HCT116 (cell line): ENCODE measurements around the gene PRKCZ. TPM values are rescaled to one million over a fixed set of nuclear protein-coding genes. Genes with fewer than 3 reads are reported as not detected.

Experiments used
- ATAC-seq: fragments of 200-7000 bp; cut with Tn5 transposase; 2 replicates; pipeline ENCODE4 v1.9.1; 2020; ENCODE audit warnings: mild to moderate bottlenecking, moderate library complexity
- BruUV-seq: library from RNA; stranded (reverse); fragments of 400-500 nt; replicated peaks from 2 replicates; lab custom pipeline; 2021; lab: Mats Ljungman, UMichigan
- CTCF ChIA-PET: fragments of 300-600 bp; sonication (Branson Sonifier 250); formaldehyde crosslinking; loops from one replicate; lab custom pipeline; 2021; ENCODE audit warnings: antibody characterized with exemption; lab: Charles Lee
- POLR2A ChIA-PET: fragments of 300-600, 350-600 bp; sonication (Branson Sonifier 250); formaldehyde crosslinking; loops from one replicate; lab custom pipeline; 2021; ENCODE audit warnings: antibody characterized with exemption; lab: Charles Lee
- RAD21 ChIA-PET, 2 experiments: fragments of 300-600 bp; sonication (Branson Sonifier 250); formaldehyde crosslinking; loops; one replicate each; lab custom pipeline; 2023; ENCODE audit warnings: low total read pairs in 2 of 2; ENCODE audit not compliant: uncharacterized antibody in 2 of 2, unreplicated experiment in 2 of 2, low non-redundant PET in 1 of 2; lab: Charles Lee
- DNase-seq: peaks from one replicate; pipeline ENCODE4 v3.0.0-alpha.2; 2010; ENCODE audit warnings: low read depth, low spot score
- H2AFZ ChIP-seq: fragments of 200-600 bp; shearing (Covaris generic), sonication (generic); 2 replicates; pipeline ENCODE4 v1.6.1; 2017; ENCODE audit warnings: low read depth, mixed run types, mixed read lengths, antibody characterized with exemption, low read length; ENCODE audit not compliant: poor library complexity, severe bottlenecking
- H3K27ac ChIP-seq: 2 replicates; pipeline ENCODE4 v1.5.1; 2012; ENCODE audit warnings: low read depth, low read length
- H3K27me3 ChIP-seq: fragments of 200-600 bp; sonication (generic); 2 replicates; pipeline ENCODE4 v1.6.1; 2016; ENCODE audit warnings: mixed run types, low read length, mixed read lengths; ENCODE audit not compliant: insufficient read depth
- H3K36me3 ChIP-seq, 2 experiments: fragments of 200-500 bp in 1 of 2; fragments of 200-600 bp in 1 of 2; sonication (Bioruptor generic) in 1 of 2; sonication (generic) in 1 of 2; 2 replicates each; pipeline versions ENCODE4 v1.5.1 to v1.6.1; 2014 to 2016; ENCODE audit warnings: low read length in 2 of 2, inconsistent platforms in 1 of 2, mixed read lengths in 1 of 2, mixed run types in 1 of 2; ENCODE audit not compliant: insufficient read depth in 2 of 2, control insufficient read depth in 1 of 2
- H3K4me1 ChIP-seq, 2 experiments: fragments of 200-600 bp in 1 of 2; sonication (generic) in 1 of 2; 2 replicates each; pipeline versions ENCODE4 v1.5.1 to v1.6.1; 2012 to 2017; ENCODE audit warnings: low read length in 2 of 2, inconsistent platforms in 1 of 2, mild to moderate bottlenecking in 1 of 2, mixed read lengths in 1 of 2, mixed run types in 1 of 2, moderate library complexity in 1 of 2; ENCODE audit not compliant: insufficient read depth in 2 of 2, control insufficient read depth in 1 of 2
- H3K4me2 ChIP-seq: fragments of 200-600 bp; sonication (generic); 2 replicates; pipeline ENCODE4 v1.6.1; 2017; ENCODE audit warnings: mixed run types, low read length, mixed read lengths
- H3K4me3 ChIP-seq, 2 experiments: fragments of 200-600 bp in 1 of 2; sonication (generic) in 1 of 2; replicated peaks in 1 of 2; 2 replicates each; pipeline ENCODE4 v1.5.1; 2011 to 2016; ENCODE audit warnings: low read length in 2 of 2, control low read depth in 1 of 2, low read depth in 1 of 2, mild to moderate bottlenecking in 1 of 2, mixed read lengths in 1 of 2, mixed run types in 1 of 2
- H3K79me2 ChIP-seq: fragments of 200-600 bp; sonication (generic); 2 replicates; pipeline ENCODE4 v1.6.1; 2017; ENCODE audit warnings: mild to moderate bottlenecking, mixed run types, low read length, moderate library complexity, mixed read lengths; ENCODE audit not compliant: insufficient read depth
- H3K9ac ChIP-seq: fragments of 200-600 bp; sonication (generic); 2 replicates; pipeline ENCODE4 v1.6.1; 2016; ENCODE audit warnings: low read length, mixed read lengths
- H3K9me2 ChIP-seq: fragments of 200-600 bp; sonication (generic), shearing (Covaris generic); 2 replicates; pipeline ENCODE4 v1.6.1; 2017; ENCODE audit warnings: mixed run types, mild to moderate bottlenecking, moderate library complexity; ENCODE audit not compliant: insufficient read depth
- H3K9me3 ChIP-seq, 2 experiments: fragments of 200-500 bp in 1 of 2; fragments of 200-600 bp in 1 of 2; sonication (Bioruptor generic) in 1 of 2; sonication (generic) in 1 of 2; 2 replicates each; pipeline ENCODE4 v1.6.1; 2014 to 2017; ENCODE audit warnings: low read length in 2 of 2, mixed read lengths in 2 of 2, inconsistent platforms in 1 of 2, low read depth in 1 of 2, mild to moderate bottlenecking in 1 of 2, mixed run types in 1 of 2, moderate library complexity in 1 of 2; ENCODE audit not compliant: control insufficient read depth in 1 of 2, insufficient read depth in 1 of 2
- H4K20me1 ChIP-seq: fragments of 200-600 bp; sonication (generic), shearing (Covaris generic); 2 replicates; pipeline ENCODE4 v1.6.1; 2017; ENCODE audit warnings: mixed run types, mild to moderate bottlenecking, moderate library complexity; ENCODE audit not compliant: insufficient read depth
- EZH2 ChIP-seq: fragments of 200-600 bp; sonication (generic); IDR thresholded peaks from 2 replicates; pipeline ENCODE4 v1.6.1; 2017; ENCODE audit warnings: antibody characterized with exemption, mixed run types
- EZH2phosphoT487 ChIP-seq: fragments of 200-600 bp; IDR thresholded peaks from 2 replicates; pipeline ENCODE4 v1.6.1; 2018; ENCODE audit warnings: antibody characterized with exemption, borderline replicate concordance
- JUND ChIP-seq: IDR thresholded peaks from 2 replicates; pipeline ENCODE4 v1.6.1; 2012
- RAD21 ChIP-seq: IDR thresholded peaks from 2 replicates; pipeline ENCODE4 v1.6.1; 2012; ENCODE audit warnings: low read depth, mild to moderate bottlenecking
- intact Hi-C: fragments of 100-400 bp; cut with micrococcal nuclease; formaldehyde crosslinking; loops from 2 replicates; pipeline ENCODE4 v1.10.0; 2022
- total RNA-seq: library from RNA; stranded (reverse); gene quantifications from one replicate; pipeline ENCODE4 v1.2.1, GENCODE V29; 2021; ENCODE audit not compliant: unreplicated experiment
- TF ChIP-seq, protein P1 (sequence below): IDR thresholded peaks from 2 replicates; pipeline ENCODE4 v1.6.1; 2011; ENCODE audit warnings: mild to moderate bottlenecking, low read length, moderate library complexity; ENCODE audit not compliant: insufficient replicate concordance; ENCODE audit errors: extremely low read depth
- TF ChIP-seq, protein P2 (sequence below): IDR thresholded peaks from 2 replicates; pipeline ENCODE4 v1.6.1; 2012; ENCODE audit warnings: low read depth

Gene PRKCZ
- total RNA-seq, 1 experiment from 2014 or later, result 46.8 TPM

DNA sequence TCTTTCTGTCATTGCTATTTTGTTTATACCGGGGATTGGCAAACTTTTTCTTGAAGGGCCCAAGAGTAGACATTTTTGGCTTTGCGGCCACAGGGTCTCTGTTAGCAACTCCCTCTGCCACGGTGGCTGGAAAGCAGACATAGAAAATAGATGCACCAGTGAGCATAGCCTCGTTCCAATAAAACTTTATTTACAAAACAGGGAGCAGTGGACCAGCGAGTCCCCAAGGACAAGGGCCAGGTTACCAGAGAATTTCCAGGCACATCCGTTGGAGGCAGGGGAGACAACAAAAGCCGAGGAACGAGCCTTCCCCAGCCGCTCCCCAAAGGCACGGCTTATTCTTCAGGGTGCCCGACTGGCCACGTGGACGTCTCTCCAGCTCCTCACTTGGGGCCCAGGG lies 117.9 kb downstream of the PRKCZ start:
- H3K9me2 ChIP-seq, result no peaks in the 10 kb centered on the region
- ChIA-PET POLR2A (no interaction called here), RAD21 (no interaction called here), CTCF (no interaction called here)
- DNase-seq, result no peak
- TF ChIP-seq, protein P1, sequence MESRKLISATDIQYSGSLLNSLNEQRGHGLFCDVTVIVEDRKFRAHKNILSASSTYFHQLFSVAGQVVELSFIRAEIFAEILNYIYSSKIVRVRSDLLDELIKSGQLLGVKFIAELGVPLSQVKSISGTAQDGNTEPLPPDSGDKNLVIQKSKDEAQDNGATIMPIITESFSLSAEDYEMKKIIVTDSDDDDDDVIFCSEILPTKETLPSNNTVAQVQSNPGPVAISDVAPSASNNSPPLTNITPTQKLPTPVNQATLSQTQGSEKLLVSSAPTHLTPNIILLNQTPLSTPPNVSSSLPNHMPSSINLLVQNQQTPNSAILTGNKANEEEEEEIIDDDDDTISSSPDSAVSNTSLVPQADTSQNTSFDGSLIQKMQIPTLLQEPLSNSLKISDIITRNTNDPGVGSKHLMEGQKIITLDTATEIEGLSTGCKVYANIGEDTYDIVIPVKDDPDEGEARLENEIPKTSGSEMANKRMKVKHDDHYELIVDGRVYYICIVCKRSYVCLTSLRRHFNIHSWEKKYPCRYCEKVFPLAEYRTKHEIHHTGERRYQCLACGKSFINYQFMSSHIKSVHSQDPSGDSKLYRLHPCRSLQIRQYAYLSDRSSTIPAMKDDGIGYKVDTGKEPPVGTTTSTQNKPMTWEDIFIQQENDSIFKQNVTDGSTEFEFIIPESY, result no peak
- TF ChIP-seq, protein P2, sequence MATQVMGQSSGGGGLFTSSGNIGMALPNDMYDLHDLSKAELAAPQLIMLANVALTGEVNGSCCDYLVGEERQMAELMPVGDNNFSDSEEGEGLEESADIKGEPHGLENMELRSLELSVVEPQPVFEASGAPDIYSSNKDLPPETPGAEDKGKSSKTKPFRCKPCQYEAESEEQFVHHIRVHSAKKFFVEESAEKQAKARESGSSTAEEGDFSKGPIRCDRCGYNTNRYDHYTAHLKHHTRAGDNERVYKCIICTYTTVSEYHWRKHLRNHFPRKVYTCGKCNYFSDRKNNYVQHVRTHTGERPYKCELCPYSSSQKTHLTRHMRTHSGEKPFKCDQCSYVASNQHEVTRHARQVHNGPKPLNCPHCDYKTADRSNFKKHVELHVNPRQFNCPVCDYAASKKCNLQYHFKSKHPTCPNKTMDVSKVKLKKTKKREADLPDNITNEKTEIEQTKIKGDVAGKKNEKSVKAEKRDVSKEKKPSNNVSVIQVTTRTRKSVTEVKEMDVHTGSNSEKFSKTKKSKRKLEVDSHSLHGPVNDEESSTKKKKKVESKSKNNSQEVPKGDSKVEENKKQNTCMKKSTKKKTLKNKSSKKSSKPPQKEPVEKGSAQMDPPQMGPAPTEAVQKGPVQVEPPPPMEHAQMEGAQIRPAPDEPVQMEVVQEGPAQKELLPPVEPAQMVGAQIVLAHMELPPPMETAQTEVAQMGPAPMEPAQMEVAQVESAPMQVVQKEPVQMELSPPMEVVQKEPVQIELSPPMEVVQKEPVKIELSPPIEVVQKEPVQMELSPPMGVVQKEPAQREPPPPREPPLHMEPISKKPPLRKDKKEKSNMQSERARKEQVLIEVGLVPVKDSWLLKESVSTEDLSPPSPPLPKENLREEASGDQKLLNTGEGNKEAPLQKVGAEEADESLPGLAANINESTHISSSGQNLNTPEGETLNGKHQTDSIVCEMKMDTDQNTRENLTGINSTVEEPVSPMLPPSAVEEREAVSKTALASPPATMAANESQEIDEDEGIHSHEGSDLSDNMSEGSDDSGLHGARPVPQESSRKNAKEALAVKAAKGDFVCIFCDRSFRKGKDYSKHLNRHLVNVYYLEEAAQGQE, result no peak
- TF ChIP-seq EZH2phosphoT487 (no peak), JUND (no peak), RAD21 (no peak), EZH2 (no peak)
- H3K79me2 ChIP-seq, result no peaks in the 10 kb centered on the region
- H3K4me2 ChIP-seq, result no peak overlapping the region
- no peaks in the 10 kb centered on the region for H3K27me3 ChIP-seq
- no peak overlapping the region for H2AFZ ChIP-seq
- no peaks in the 10 kb centered on the region for H3K4me1 ChIP-seq
- no peak overlapping the region for H3K4me3 ChIP-seq
- no peaks in the 10 kb centered on the region for H4K20me1 ChIP-seq
- no peak for ATAC-seq
- BruUV-seq, result no TSS peak
- peaks cover 3 to 6% of the 10 kb centered on the region in 2 experiments; a peak in 2 of 4 replicates for H3K9me3 ChIP-seq
- peaks cover 0 to under 1% of the 10 kb centered on the region in 2 experiments; a peak in 1 of 4 replicates for H3K36me3 ChIP-seq
- intact Hi-C loops, result no loop called here
- no peak overlapping the region for H3K9ac ChIP-seq
- no peak overlapping the region for H3K27ac ChIP-seq
